Measurements from ENCODE around the gene SLC25A21. TPM values are rescaled to one million over a fixed set of nuclear protein-coding genes. Genes with fewer than 3 reads are reported as not detected.

Gene SLC25A21
- total RNA-seq, 2 experiments from 2014 or later: not detected

DNA sequence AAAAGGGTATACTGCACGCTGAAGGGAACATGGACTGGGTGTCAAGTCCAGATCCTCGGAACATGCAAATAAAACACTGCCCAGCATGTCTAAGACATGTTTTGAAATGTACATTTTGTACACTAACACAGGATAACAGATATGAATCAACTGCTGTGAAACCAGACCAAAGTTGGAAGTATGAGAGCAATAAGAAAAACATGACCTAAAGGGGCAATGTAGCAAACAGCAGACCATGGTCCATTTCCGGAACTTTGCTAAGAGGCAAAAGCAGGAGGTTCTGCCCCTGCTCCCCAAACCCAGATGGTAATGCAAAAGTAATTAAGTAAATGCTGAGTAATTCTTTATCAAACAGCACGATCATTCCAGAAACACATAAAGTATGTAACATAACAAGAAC lies 125.2 kb downstream of the SLC25A21 start:
- CTCF ChIA-PET: no interaction called here
- POLR2A ChIA-PET: no interaction called here
- H3K27ac Mint-ChIP-seq: no peak overlapping the region
- intact Hi-C loops (cut with micrococcal nuclease): no loop called here
- TF ChIP-seq, protein P1, sequence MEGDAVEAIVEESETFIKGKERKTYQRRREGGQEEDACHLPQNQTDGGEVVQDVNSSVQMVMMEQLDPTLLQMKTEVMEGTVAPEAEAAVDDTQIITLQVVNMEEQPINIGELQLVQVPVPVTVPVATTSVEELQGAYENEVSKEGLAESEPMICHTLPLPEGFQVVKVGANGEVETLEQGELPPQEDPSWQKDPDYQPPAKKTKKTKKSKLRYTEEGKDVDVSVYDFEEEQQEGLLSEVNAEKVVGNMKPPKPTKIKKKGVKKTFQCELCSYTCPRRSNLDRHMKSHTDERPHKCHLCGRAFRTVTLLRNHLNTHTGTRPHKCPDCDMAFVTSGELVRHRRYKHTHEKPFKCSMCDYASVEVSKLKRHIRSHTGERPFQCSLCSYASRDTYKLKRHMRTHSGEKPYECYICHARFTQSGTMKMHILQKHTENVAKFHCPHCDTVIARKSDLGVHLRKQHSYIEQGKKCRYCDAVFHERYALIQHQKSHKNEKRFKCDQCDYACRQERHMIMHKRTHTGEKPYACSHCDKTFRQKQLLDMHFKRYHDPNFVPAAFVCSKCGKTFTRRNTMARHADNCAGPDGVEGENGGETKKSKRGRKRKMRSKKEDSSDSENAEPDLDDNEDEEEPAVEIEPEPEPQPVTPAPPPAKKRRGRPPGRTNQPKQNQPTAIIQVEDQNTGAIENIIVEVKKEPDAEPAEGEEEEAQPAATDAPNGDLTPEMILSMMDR (IDR thresholded peaks at IDR 0.05): no peak
- H3K9me3 Mint-ChIP-seq: no peaks in the 10 kb centered on the region
- H3K4me3 Mint-ChIP-seq: no peak overlapping the region
- H3K4me1 Mint-ChIP-seq (ENCODE audit: low read depth): no peaks in the 10 kb centered on the region
- no peaks in the 10 kb centered on the region for H3K27me3 Mint-ChIP-seq
- no peak for DNase-seq
- H3K36me3 Mint-ChIP-seq (ENCODE audit: low read depth): no peaks in the 10 kb centered on the region
- no peak for ATAC-seq

DNA sequence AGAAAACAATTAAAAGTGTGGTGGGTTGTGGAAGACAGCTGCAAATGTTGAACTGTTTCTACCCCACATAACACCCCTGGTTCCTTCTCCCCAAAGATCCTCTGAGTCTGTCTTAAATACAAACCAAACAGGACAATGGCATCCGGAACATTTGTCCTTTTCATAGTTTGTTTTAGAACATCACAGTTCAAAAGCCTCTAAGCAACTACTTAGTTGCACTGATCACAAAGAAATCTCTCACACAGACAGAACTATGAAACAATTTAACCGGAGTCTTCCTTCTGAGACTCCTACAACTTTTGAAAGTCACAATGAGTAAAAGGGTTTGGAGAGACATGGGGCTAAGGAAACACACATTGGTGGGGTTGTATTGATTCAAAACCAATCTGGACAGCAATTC lies 125.6 kb downstream of the SLC25A21 start:
- DNase-seq (no peak), ATAC-seq (no peak)
- POLR2A ChIA-PET: no interaction called here
- H3K36me3 Mint-ChIP-seq (ENCODE audit: low read depth): no peaks in the 10 kb centered on the region
- no peaks in the 10 kb centered on the region for H3K4me1 Mint-ChIP-seq (ENCODE audit: low read depth)
- intact Hi-C loops (cut with micrococcal nuclease): no loop called here
- no peaks in the 10 kb centered on the region for H3K9me3 Mint-ChIP-seq
- no peak overlapping the region for H3K27ac Mint-ChIP-seq
- no peaks in the 10 kb centered on the region for H3K27me3 Mint-ChIP-seq
- CTCF ChIA-PET: no interaction called here
- TF ChIP-seq, protein P1 (IDR thresholded peaks at IDR 0.05): no peak
- H3K4me3 Mint-ChIP-seq: no peak overlapping the region

DNA sequence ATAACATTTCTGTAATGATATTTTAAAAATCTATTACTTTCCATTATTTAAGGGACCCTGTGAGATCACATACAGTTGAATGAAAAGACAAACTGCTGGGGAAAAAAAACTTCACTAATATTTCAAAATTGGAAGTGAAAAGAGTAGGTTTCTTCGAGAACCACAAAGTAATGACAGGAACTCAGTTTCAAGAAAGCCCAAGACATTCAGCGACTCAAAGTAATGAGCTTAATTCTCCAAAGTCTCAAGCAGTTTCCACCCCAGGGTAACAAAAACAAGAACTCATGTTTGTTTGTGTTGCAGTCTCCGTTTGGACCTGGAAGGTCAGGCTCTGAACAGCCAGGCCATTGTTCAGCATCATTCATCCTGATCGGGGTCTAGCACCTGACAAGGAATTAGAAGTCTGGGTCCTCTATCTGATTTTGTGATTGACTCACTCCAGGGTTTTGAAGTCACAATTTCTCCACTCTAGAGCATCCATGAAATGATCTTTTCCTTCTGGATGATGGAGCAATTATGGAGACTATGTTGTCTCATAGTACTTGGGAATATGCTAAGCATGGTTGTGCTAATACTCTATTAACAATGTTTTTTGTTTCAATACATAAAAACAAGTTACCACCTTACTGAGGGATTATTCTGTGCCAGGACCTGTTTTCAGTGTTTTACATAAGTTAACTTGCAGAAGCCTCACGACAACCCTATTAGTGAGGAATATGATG lies 126.9 kb downstream of the SLC25A21 start:
- no peaks in the 10 kb centered on the region for H3K36me3 Mint-ChIP-seq (ENCODE audit: low read depth)
- CTCF ChIA-PET: no interaction called here
- no peak overlapping the region for H3K4me3 Mint-ChIP-seq
- intact Hi-C loops (cut with micrococcal nuclease): no loop called here
- ATAC-seq (no peak), DNase-seq (no peak)
- TF ChIP-seq, protein P1 (IDR thresholded peaks at IDR 0.05): no peak
- H3K27ac Mint-ChIP-seq: no peak overlapping the region
- POLR2A ChIA-PET: interaction anchor here (0.6 kb wide), 1 partner anchor 59 kb away, joined by 3 read pairs; no protein-coding TSS in a partner anchor
- no peaks in the 10 kb centered on the region for H3K9me3 Mint-ChIP-seq
- no peaks in the 10 kb centered on the region for H3K27me3 Mint-ChIP-seq
- H3K4me1 Mint-ChIP-seq (ENCODE audit: low read depth): no peaks in the 10 kb centered on the region

DNA sequence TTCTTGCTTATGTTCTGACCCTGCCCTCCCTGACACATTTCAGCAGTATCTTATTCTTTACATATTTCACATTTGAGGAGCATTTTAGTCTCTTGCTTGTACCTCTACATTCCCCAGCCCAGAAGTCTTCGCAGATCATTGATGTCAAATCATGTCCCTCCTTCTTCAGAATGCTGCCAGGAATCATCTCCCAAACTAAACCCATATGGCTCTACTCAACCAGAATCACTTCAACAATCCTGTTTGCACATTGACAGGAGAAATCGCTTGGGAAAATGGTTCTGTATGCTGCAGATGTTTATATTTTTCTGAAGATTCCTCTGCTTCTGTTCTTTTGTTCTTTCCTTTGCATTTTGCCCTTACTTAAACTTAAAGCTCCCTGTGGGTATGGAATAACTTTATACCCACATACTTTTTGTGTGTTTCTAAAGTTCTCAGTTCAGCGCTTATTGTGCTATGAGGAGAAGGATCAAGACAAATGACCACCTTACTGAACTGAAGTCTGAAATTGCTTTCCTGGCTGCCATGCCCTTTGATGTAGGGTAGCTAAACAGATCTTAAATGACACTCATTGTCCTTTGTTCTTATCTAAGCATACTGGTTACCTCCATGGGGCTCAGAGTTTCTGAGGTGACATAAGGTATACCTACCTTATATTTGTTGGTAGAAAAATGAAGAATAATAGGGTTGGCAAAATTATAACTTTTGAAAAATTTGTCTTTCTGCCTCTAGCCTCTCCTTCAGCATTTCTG lies 134.6 kb downstream of the SLC25A21 start:
- Mint-ChIP-seq H3K4me3 (no peak overlapping the region), H3K27ac (no peak overlapping the region), H3K36me3 (ENCODE audit: low read depth) (no peaks in the 10 kb centered on the region), H3K4me1 (ENCODE audit: low read depth) (no peaks in the 10 kb centered on the region), H3K27me3 (no peaks in the 10 kb centered on the region), H3K9me3 (no peaks in the 10 kb centered on the region)
- DNase-seq (no peak), ATAC-seq (no peak)
- ChIA-PET POLR2A (no interaction called here), CTCF (no interaction called here)
- intact Hi-C loops (cut with micrococcal nuclease): no loop called here
- TF ChIP-seq, protein P1 (IDR thresholded peaks at IDR 0.05): no peak

DNA sequence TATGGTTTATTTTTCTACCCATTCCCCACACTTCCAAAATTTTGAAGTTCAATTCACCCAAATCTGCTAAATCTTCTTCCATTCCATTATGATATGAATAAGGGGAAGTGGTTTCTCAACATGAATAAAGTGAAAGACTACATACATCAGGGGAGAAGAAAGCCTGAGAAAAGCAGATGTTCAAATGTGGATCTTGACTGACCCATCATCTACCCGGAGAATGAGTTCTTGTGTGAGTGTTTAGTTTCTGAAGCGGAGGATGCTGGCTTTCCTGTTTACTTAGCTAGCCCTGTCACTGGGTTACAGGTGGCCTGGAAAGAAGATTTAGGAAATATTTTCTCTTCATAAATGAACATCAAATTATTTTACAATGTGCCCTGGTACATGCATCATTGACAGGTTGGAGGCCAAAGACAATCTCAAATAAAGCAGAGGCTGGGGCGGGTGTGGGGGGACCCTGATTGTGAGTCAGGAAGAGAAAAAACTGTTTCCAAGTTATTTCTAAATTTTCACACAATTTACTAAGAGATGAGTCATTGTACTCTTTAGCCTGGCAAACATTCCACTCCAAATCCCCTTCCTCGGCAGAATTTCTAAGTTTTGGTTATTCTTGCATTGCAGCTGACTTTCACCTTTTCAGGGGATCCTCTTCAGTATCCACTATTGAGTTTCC lies 135.6 kb downstream of the SLC25A21 start:
- Mint-ChIP-seq H3K4me3 (no peak overlapping the region), H3K9me3 (no peaks in the 10 kb centered on the region), H3K36me3 (ENCODE audit: low read depth) (no peaks in the 10 kb centered on the region), H3K4me1 (ENCODE audit: low read depth) (no peaks in the 10 kb centered on the region), H3K27ac (no peak overlapping the region), H3K27me3 (no peaks in the 10 kb centered on the region)
- DNase-seq (no peak), ATAC-seq (no peak)
- intact Hi-C loops (cut with micrococcal nuclease): no loop called here
- TF ChIP-seq, protein P1 (IDR thresholded peaks at IDR 0.05): no peak
- CTCF ChIA-PET: no interaction called here
- POLR2A ChIA-PET: no interaction called here

All from activated CD8-positive, alpha-beta T cell treated with anti-CD3 and anti-CD28 coated beads for 36 hours (primary cell).